ENCODE measurements around the gene EPHA2. TPM values are rescaled to one million over a fixed set of nuclear protein-coding genes. Genes with fewer than 3 reads are reported as not detected.

Gene EPHA2
- total RNA-seq, 1 experiment from 2014 or later: 263 TPM

GRCh38 chr1:16091296-16091695, 64.6 kb downstream of the EPHA2 start:
- no peak overlapping the region for H3K27ac ChIP-seq (ENCODE audit: low read length)
- TF ChIP-seq CTCF (IDR thresholded peaks at IDR 0.05) (no peak), SIN3A (IDR thresholded peaks at IDR 0.05; ENCODE audit: borderline replicate concordance, insufficient read depth, low read depth, low read length) (no peak), POLR2AphosphoS5 (IDR thresholded peaks at IDR 0.05; ENCODE audit: low read depth, low read length) (no peak), REST (IDR thresholded peaks at IDR 0.05; ENCODE audit: insufficient read depth in 1 of 2, low read depth in 2 of 2, low read length in 1 of 2) (no peak), TCF7L2 (IDR thresholded peaks at IDR 0.05; ENCODE audit: low read depth, low read length) (no peak)
- ATAC-seq: no peak
- POLR2A ChIA-PET: no interaction called here
- H3K36me3 ChIP-seq (ENCODE audit: control insufficient read depth, insufficient read depth, low read length): no peaks in the 10 kb centered on the region
- no peak for DNase-seq (ENCODE audit: low read depth, low spot score)
- no peak overlapping the region for H3K4me3 ChIP-seq (ENCODE audit: low read depth in 2 of 2, low read length in 2 of 2)
- CTCF ChIA-PET: interaction anchor here (0.6 to 1.3 kb wide), 3 partner anchors 12 to 813 kb away, joined by 3 read pairs; no protein-coding TSS in a partner anchor
- BruUV-seq (replicated peaks): no TSS peak
- H3K27me3 ChIP-seq (ENCODE audit: control insufficient read depth, insufficient read depth, low read length): no peaks in the 10 kb centered on the region
- H3K4me1 ChIP-seq (ENCODE audit: control insufficient read depth, insufficient read depth, low read length): peaks cover 11% of the 10 kb centered on the region
- in situ Hi-C loops (cut with HindIII; ENCODE audit: low pct_unique_long_range_greater_than_20kb, low sequenced_read_pairs) (no loop called here), intact Hi-C loops (cut with micrococcal nuclease; ENCODE audit: unreplicated experiment) (no loop called here)
- H3K9me3 ChIP-seq (ENCODE audit: control insufficient read depth, insufficient read depth, low read depth, low read length): no peaks in the 10 kb centered on the region

GRCh38 chr1:16090076-16090826, 65.6 kb downstream of the EPHA2 start:
- Histone ChIP-seq H3K4me3 (ENCODE audit: low read depth in 2 of 2, low read length in 2 of 2) (no peak overlapping the region), H3K27me3 (ENCODE audit: control insufficient read depth, insufficient read depth, low read length) (no peaks in the 10 kb centered on the region), H3K4me1 (ENCODE audit: control insufficient read depth, insufficient read depth, low read length) (peaks cover 11% of the 10 kb centered on the region), H3K9me3 (ENCODE audit: control insufficient read depth, insufficient read depth, low read depth, low read length) (no peaks in the 10 kb centered on the region), H3K27ac (ENCODE audit: low read length) (no peak overlapping the region), H3K36me3 (ENCODE audit: control insufficient read depth, insufficient read depth, low read length) (no peaks in the 10 kb centered on the region)
- no peak for ATAC-seq
- ChIA-PET CTCF (no interaction called here), POLR2A (no interaction called here)
- TF ChIP-seq CTCF (IDR thresholded peaks at IDR 0.05) (no peak), POLR2AphosphoS5 (IDR thresholded peaks at IDR 0.05; ENCODE audit: low read depth, low read length) (no peak), REST (IDR thresholded peaks at IDR 0.05; ENCODE audit: insufficient read depth in 1 of 2, low read depth in 2 of 2, low read length in 1 of 2) (no peak), SIN3A (IDR thresholded peaks at IDR 0.05; ENCODE audit: borderline replicate concordance, insufficient read depth, low read depth, low read length) (no peak)
- intact Hi-C loops (cut with micrococcal nuclease; ENCODE audit: unreplicated experiment) (no loop called here), in situ Hi-C loops (cut with HindIII; ENCODE audit: low pct_unique_long_range_greater_than_20kb, low sequenced_read_pairs) (no loop called here)
- no TSS peak for BruUV-seq (replicated peaks)
- no peak for DNase-seq (ENCODE audit: low read depth, low spot score)
